ENCODE results near the gene LCP1. TPM values are rescaled to one million over a fixed set of nuclear protein-coding genes. Genes with fewer than 3 reads are reported as not detected.

Gene LCP1
- total and polyA plus RNA-seq, 2 donors from 2014 or later: 5.6 to 73.5 TPM

- Histone ChIP-seq H3K27ac (ENCODE audit: low read depth in 2 of 2, low read length in 2 of 2) (no peak overlapping the region), H3K4me3 (ENCODE audit: low read length in 3 of 3) (no peak overlapping the region), H3K9me3 (ENCODE audit: control insufficient read depth in 2 of 3, insufficient read depth in 1 of 3, low read length in 3 of 3) (no peaks in the 10 kb centered on the region), H3K36me3 (ENCODE audit: control insufficient read depth in 2 of 3, insufficient read depth in 3 of 3, low read length in 3 of 3) (no peaks in the 10 kb centered on the region), H3K27me3 (ENCODE audit: control insufficient read depth, insufficient read depth, low read length) (no peaks in the 10 kb centered on the region), H3K4me1 (ENCODE audit: control insufficient read depth in 2 of 3, insufficient read depth in 2 of 3, low read depth in 1 of 3, low read length in 3 of 3) (no peaks in the 10 kb centered on the region), H3K9ac (ENCODE audit: low read length in 3 of 3) (no peak overlapping the region)
- intact Hi-C loops (cut with DNase I): no loop called here
- no peak for FAIRE-seq
- TF ChIP-seq CTCF (IDR thresholded peaks at IDR 0.05; ENCODE audit: borderline replicate concordance, extremely low read depth, insufficient read depth): no peak
- no peak for DNase-seq
Observed at GRCh38 chr13:46077265-46077664, 104.7 kb downstream of the LCP1 start.

GRCh38 chr13:46076827-46077226 lies 105.2 kb downstream of the LCP1 start:
- no peak for TF ChIP-seq CTCF (IDR thresholded peaks at IDR 0.05; ENCODE audit: borderline replicate concordance, extremely low read depth, insufficient read depth)
- Histone ChIP-seq H3K27me3 (ENCODE audit: control insufficient read depth, insufficient read depth, low read length) (no peaks in the 10 kb centered on the region), H3K9ac (ENCODE audit: low read length in 3 of 3) (no peak overlapping the region), H3K9me3 (ENCODE audit: control insufficient read depth in 2 of 3, insufficient read depth in 1 of 3, low read length in 3 of 3) (no peaks in the 10 kb centered on the region), H3K4me3 (ENCODE audit: low read length in 3 of 3) (no peak overlapping the region), H3K4me1 (ENCODE audit: control insufficient read depth in 2 of 3, insufficient read depth in 2 of 3, low read depth in 1 of 3, low read length in 3 of 3) (no peaks in the 10 kb centered on the region), H3K27ac (ENCODE audit: low read depth in 2 of 2, low read length in 2 of 2) (no peak overlapping the region), H3K36me3 (ENCODE audit: control insufficient read depth in 2 of 3, insufficient read depth in 3 of 3, low read length in 3 of 3) (no peaks in the 10 kb centered on the region)
- no peak for FAIRE-seq
- DNase-seq: no peak
- intact Hi-C loops (cut with DNase I): no loop called here

Other genes with a start within 250 kb of the LCP1 start
- 53.1 TPM for gene ZC3H13, start 129.4 kb downstream of the LCP1 start, total RNA-seq
- gene ZC3H13, start 129.4 kb downstream of the LCP1 start, polyA plus RNA-seq (ENCODE audit: insufficient read depth, low read depth, low replicate concordance): 6.4 TPM
- not detected for gene CPB2, start 77.1 kb downstream of the LCP1 start, total RNA-seq
- gene CPB2, start 77.1 kb downstream of the LCP1 start, polyA plus RNA-seq (ENCODE audit: insufficient read depth, low read depth, low replicate concordance): not detected
- gene LRRC63, start 29.8 kb upstream of the LCP1 start, total RNA-seq: 0.31 TPM
- gene LRRC63, start 29.8 kb upstream of the LCP1 start, polyA plus RNA-seq (ENCODE audit: insufficient read depth, low read depth, low replicate concordance): 0.17 TPM
- 4.6 TPM for gene RUBCNL, start 205.1 kb upstream of the LCP1 start, total RNA-seq
- gene RUBCNL, start 205.1 kb upstream of the LCP1 start, polyA plus RNA-seq (ENCODE audit: insufficient read depth, low read depth, low replicate concordance): 0.54 TPM